ENCODE data around the gene SNX8.

DNA sequence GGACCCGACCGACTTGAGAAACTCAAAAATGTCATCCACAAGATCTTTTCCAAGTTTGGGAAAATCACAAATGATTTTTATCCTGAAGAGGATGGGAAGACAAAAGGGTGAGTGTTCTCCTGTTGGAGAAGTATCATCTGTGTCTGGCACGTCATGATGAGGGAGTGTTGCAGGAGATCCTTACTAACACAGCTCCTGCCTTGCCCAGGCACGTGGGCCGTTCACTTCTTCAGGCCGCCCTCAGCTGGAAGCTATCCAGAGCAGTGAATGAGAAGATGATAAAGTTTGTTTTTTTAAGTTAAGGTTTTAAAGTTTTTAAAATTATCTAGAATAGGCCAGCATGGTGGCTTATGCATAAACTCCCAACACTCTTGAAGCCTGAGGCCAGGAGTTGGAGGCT, 46.6 kb upstream of the SNX8 start:
- TF ChIP-seq, protein P1, sequence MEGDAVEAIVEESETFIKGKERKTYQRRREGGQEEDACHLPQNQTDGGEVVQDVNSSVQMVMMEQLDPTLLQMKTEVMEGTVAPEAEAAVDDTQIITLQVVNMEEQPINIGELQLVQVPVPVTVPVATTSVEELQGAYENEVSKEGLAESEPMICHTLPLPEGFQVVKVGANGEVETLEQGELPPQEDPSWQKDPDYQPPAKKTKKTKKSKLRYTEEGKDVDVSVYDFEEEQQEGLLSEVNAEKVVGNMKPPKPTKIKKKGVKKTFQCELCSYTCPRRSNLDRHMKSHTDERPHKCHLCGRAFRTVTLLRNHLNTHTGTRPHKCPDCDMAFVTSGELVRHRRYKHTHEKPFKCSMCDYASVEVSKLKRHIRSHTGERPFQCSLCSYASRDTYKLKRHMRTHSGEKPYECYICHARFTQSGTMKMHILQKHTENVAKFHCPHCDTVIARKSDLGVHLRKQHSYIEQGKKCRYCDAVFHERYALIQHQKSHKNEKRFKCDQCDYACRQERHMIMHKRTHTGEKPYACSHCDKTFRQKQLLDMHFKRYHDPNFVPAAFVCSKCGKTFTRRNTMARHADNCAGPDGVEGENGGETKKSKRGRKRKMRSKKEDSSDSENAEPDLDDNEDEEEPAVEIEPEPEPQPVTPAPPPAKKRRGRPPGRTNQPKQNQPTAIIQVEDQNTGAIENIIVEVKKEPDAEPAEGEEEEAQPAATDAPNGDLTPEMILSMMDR (IDR thresholded peaks at IDR 0.05): no peak
- TF ChIP-seq POLR2AphosphoS5 (IDR thresholded peaks at IDR 0.05) (no peak), POLR2A (IDR thresholded peaks at IDR 0.05) (no peak)

Data from prostate gland (tissue), 2 donors.